Endometrial microvascular endothelial cells (primary cell): ENCODE results near the gene PLA2G2C. TPM values are rescaled to one million over a fixed set of nuclear protein-coding genes. Genes with fewer than 3 reads are reported as not detected.
"Not testable (repeated sequence)": the region's sequence is repeated elsewhere in the genome, so short reads cannot be mapped to it uniquely, and the experiment has no call there.

ENCODE experiments used
- in situ Hi-C: cut with HindIII; loops from 2 replicates; pipeline ENCODE4 v1.10.0; 2017; ENCODE audit warnings: low sequenced_read_pairs, low pct_unique_long_range_greater_than_20kb; ENCODE audit errors: inconsistent ontology term
- total RNA-seq: library from RNA; depleted of rRNA; stranded (reverse); fragments of >200 nt; gene quantifications from one replicate; pipeline ENCODE4 v1.2.3, GENCODE V29; 2015; ENCODE audit errors: inconsistent ontology term

PLA2G2C gene
- total RNA-seq = not detected

- in situ Hi-C loops = no loop called here
Observed at GRCh38 chr1:20185834-20186782, at the start of gene PLA2G2C, which contains the start of gene UBXN10. Gene PLA2G2C (minus strand): TSS chr1:20186518. CDS start chr1:20177363, 9,155 bp downstream. Gene UBXN10 (plus strand): TSS chr1:20186096. CDS start chr1:20190562, 4,466 bp downstream.

GRCh38 chr1:20234788-20235535 lies 48.6 kb upstream of the PLA2G2C start:
- in situ Hi-C loops = no loop called here

GRCh38 chr1:20233866-20234265 lies 47.5 kb upstream of the PLA2G2C start:
- in situ Hi-C loops = no loop called here

GRCh38 chr1:20233394-20233793 lies 47.1 kb upstream of the PLA2G2C start:
- in situ Hi-C loops = no loop called here

DNA sequence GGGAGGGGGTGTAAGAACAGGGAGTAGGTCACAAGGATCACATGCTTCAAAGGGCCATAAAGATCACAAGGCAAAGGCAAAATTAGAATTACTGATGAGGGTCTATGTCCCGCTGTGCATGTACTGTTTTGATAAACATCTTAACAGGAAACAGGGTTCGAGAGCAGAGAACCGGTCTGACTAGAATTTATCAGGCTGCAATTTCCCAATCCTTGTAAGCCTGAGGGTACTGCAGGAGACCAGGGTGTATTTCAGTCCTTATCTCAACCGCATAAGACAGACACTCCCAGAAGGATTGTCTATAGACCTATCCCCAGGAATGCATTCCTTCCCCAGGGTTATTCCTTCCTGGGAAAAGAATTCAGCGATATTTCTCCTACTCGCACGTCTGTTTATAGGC lies 46.2 kb upstream of the PLA2G2C start:
- in situ Hi-C loops = not testable (repeated sequence)

GRCh38 chr1:20229171-20229570 lies 42.9 kb upstream of the PLA2G2C start:
- in situ Hi-C loops = no loop called here

DNA sequence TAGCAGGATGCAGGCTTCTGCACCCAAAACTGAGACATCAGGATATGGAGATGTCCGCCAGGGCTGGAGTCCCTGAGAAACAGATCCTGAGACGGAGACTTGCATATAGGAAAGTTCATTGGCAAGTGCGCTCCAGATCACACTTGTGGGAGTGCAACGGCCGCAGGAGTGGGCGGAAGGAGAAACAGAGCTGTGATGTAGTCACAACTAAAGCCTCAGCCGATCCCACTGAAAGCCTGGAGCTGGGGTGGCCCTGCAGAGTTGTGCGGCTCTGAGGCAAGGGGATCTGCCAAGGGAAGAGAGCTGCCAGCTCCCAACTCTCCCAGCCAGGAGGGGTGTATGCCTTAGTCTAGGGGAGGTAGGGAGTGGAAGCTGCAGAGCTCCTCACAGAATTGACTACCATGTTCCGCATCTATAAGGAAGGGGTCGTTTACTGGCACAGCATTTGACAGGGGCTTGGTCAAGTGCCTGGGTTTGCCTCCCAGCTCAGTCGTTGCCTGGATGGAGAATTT lies 42.1 kb upstream of the PLA2G2C start:
- in situ Hi-C loops = no loop called here

- in situ Hi-C loops = no loop called here
Observed at GRCh38 chr1:20227704-20228103, 41.4 kb upstream of the PLA2G2C start.

- in situ Hi-C loops = no loop called here
Observed at GRCh38 chr1:20224546-20224945, 38.2 kb upstream of the PLA2G2C start.

GRCh38 chr1:20223551-20224419 lies 37.5 kb upstream of the PLA2G2C start:
- in situ Hi-C loops = no loop called here

GRCh38 chr1:20223106-20223505 lies 36.8 kb upstream of the PLA2G2C start:
- in situ Hi-C loops = no loop called here

GRCh38 chr1:20220036-20220435 lies 33.7 kb upstream of the PLA2G2C start:
- in situ Hi-C loops = no loop called here

- in situ Hi-C loops = not testable (repeated sequence)
Observed at GRCh38 chr1:20219053-20219452, 32.7 kb upstream of the PLA2G2C start.

- in situ Hi-C loops = no loop called here
Observed at GRCh38 chr1:20216574-20216973, 30.3 kb upstream of the PLA2G2C start.

DNA sequence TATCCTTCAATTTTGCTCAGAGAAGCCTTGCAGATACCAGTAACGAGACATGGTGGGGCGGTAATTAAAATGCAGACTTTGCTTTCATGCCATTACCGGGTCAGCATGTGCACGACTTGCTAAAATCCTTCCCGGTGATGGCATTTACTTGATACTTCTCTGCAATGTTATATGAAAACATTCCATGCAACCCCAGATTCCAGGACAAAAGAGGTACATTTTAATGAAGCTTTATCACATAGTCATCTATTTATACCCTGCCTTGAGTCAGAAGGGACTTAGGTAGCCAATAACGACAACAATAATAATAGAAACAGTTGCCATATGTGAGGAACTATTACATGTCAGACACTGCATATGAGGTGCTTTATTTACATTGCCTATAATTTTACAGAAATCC lies 29.4 kb upstream of the PLA2G2C start:
- in situ Hi-C loops = no loop called here

DNA sequence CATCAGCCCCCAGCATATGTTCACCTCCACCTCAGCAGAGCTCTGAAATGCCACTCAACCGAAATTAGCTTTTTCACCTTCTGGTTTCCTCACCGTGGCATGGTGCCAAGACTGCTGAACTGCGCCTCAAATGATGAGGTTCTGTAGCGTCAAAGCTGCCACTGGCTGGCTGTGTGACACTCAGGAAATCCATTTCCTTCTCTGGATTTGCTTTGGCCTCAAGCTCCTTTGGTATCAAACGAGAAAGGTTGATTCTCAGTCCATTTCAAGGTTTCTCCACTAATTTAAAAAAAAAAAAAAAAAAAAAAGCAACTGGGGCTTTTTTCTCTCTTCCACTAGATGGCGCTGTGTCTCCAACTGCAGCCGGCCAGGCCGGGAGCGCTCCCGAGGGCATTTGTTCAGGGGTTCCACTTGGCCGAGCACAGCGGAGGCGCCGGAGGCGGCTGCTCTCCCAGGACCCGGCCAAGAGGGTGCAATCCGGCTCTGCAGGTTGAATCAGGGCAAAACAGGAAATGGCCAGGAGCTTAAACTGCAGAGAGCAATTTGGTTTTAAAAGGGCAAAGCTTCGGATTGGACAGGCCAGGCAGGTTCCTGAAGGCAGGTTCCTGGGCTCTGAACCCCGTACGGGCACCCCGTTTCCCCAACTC lies 26.5 kb upstream of the PLA2G2C start:
- in situ Hi-C loops = no loop called here

GRCh38 chr1:20212085-20212684 lies 25.9 kb upstream of the PLA2G2C start:
- in situ Hi-C loops = no loop called here

- in situ Hi-C loops = no loop called here
Observed at GRCh38 chr1:20211511-20211931, 25.2 kb upstream of the PLA2G2C start.
